ENCODE data around the gene WHRN.

WHRN gene

GRCh38 chr9:114473447-114473801, 31.8 kb downstream of the WHRN start:
- in situ Hi-C loops (cut with MboI; ENCODE audit: low sequenced_read_pairs), result loop anchor here (25.0 kb wide), 1 partner anchor 164 kb away; no protein-coding TSS in a partner anchor

GRCh38 chr9:114472765-114473446, 32.4 kb downstream of the WHRN start:
- in situ Hi-C loops (cut with MboI; ENCODE audit: low sequenced_read_pairs), result loop anchor here (25.0 kb wide), 1 partner anchor 164 kb away; no protein-coding TSS in a partner anchor

- in situ Hi-C loops (cut with MboI; ENCODE audit: low sequenced_read_pairs), result loop anchor here (25.0 kb wide), 1 partner anchor 166 kb away; no protein-coding TSS in a partner anchor
Measured at GRCh38 chr9:114471157-114471556, 34.1 kb downstream of the WHRN start.

- in situ Hi-C loops (cut with MboI; ENCODE audit: low sequenced_read_pairs), result loop anchor here (25.0 kb wide), 1 partner anchor 167 kb away; no protein-coding TSS in a partner anchor
Measured at GRCh38 chr9:114470581-114470980, 34.7 kb downstream of the WHRN start.

DNA sequence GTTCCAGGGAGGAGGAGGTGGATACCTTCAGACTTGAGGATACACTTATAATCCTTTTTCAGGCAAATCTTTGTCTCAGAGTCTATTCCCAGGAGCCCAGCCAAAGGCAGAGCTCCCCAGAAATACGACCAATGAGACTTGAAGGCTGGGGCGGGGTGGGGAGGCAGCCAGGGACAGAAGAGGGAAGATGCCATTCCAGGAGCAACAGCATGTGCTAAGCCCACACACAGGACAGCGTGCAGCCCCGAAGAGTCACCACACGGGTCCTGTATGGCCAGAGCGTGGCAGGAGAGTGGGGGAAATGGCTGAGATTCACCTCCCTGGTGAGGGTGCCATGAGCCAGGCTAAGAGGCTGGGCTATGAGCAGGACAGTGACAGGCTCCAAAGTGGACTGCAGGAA, 35.2 kb downstream of the WHRN start:
- in situ Hi-C loops (cut with MboI; ENCODE audit: low sequenced_read_pairs), result loop anchor here (25.0 kb wide), 1 partner anchor 167 kb away; no protein-coding TSS in a partner anchor

GRCh38 chr9:114469091-114469853, 36.0 kb downstream of the WHRN start:
- in situ Hi-C loops (cut with MboI; ENCODE audit: low sequenced_read_pairs), result loop anchor here (25.0 kb wide), 1 partner anchor 168 kb away; no protein-coding TSS in a partner anchor

DNA sequence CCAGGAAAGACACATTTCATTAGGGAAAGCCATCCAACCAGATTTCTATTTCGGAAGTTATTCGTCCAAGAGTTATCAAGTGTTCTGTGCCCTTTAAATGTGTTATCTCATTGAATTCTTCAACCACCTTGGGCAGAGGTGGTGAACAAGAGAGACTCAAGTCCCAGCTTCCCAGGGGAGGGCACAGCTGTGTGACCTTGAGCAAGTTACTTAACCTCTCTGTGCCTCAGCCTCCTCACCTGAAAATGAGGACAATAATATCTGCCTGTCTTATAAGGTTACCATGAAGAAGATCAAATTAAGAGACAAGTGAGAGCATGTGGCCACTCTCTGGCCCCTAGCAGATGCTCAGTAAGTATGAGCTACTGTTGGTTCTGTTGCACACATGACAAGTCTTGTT, 37.4 kb downstream of the WHRN start:
- in situ Hi-C loops (cut with MboI; ENCODE audit: low sequenced_read_pairs), result loop anchor here (25.0 kb wide), 1 partner anchor 169 kb away; no protein-coding TSS in a partner anchor

DNA sequence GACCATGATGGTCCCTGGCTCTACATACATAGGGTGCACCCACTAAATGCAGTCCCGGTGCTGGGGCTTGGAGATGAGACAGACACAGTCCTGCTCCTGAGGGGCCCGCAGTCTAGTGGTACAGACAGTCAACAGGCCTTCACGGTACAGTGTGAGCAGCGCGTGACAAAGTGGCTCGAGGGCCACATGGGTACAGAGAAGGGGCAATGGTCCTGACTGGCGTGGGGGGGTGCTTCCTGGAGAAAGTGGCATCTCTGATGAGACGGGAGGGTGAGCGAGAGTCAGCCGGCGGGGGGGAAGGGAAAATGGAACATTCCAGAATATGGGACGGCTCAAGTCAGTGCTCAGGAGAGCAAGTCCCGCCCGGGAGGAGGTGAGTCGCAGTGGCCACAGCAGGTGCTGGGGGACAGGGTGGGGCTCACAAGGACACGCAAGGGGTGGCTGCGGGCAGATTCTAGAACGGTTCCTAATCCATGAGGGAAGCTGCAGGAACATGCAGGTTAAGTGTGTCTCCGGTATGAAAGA, 38.0 kb downstream of the WHRN start:
- in situ Hi-C loops (cut with MboI; ENCODE audit: low sequenced_read_pairs), result loop anchor here (25.0 kb wide), 1 partner anchor 170 kb away; no protein-coding TSS in a partner anchor

- in situ Hi-C loops (cut with MboI; ENCODE audit: low sequenced_read_pairs), result loop anchor here (25.0 kb wide), 1 partner anchor 171 kb away; no protein-coding TSS in a partner anchor
Measured at GRCh38 chr9:114465906-114466900, 39.1 kb downstream of the WHRN start.

- in situ Hi-C loops (cut with MboI; ENCODE audit: low sequenced_read_pairs), result loop anchor here (25.0 kb wide), 1 partner anchor 172 kb away; no protein-coding TSS in a partner anchor
Measured at GRCh38 chr9:114465417-114465816, 39.9 kb downstream of the WHRN start.

DNA sequence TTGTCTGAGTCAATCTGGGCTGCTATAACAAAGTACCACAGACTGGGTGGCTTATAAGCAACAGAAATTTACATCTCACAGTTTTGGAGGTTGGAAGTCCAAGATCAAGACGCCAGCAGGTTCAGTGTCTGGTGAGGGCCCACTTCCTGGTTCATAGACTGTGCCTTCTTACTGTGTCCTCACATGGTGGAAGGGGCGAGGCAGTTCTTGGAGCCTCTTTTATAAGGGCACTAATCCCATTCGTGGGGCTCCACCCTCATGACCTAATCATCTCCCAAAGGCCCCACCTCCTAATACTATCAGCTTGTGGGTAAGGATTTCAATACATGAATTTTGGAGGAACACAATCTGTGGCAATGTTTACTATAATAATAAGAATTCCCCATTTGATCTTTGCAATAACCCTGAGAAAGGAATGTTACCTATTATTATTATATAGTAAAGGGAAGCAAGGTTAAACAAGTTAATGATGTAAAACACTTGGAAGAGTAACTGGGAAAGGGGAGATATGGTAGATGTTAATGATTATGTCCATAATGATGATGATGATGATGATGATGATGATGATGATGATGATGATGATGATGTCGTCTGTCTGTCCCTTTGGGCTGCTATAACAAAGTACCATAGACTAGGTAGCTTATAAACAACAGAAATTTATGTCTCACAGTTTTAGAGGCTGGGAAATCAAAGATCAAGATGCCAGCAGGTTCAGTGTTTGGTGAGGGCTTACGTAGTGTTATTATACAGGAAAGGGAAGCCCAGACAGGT, 40.8 kb downstream of the WHRN start:
- in situ Hi-C loops (cut with MboI; ENCODE audit: low sequenced_read_pairs), result loop anchor here (25.0 kb wide), 1 partner anchor 173 kb away; no protein-coding TSS in a partner anchor

GRCh38 chr9:114462791-114463190, 42.5 kb downstream of the WHRN start:
- in situ Hi-C loops (cut with MboI; ENCODE audit: low sequenced_read_pairs), result loop anchor here (25.0 kb wide), 1 partner anchor 175 kb away; no protein-coding TSS in a partner anchor

GRCh38 chr9:114461468-114461867, 43.8 kb downstream of the WHRN start:
- in situ Hi-C loops (cut with MboI; ENCODE audit: low sequenced_read_pairs), result loop anchor here (25.0 kb wide), 1 partner anchor 176 kb away; no protein-coding TSS in a partner anchor

GRCh38 chr9:114460513-114461199, 44.6 kb downstream of the WHRN start:
- in situ Hi-C loops (cut with MboI; ENCODE audit: low sequenced_read_pairs), result loop anchor here (25.0 kb wide), 1 partner anchor 177 kb away; no protein-coding TSS in a partner anchor

DNA sequence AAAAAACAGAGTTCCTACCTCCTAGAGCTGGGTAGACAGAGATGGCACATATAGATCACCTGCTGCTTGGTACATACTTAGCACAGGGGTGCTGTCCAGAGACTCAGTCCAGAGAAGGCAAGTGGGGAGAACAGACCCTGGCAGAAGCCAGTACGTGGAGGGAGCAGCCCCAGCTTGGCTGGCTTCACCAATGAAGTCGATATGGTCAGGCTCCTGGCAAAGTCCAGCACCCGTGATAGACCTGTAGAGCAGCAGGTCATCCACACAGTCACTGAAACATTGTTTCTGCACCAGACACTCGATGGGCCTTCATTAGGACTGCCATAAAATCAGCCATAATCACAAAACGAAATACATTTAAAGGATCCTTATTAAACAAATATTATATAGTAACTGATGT, 45.8 kb downstream of the WHRN start:
- in situ Hi-C loops (cut with MboI; ENCODE audit: low sequenced_read_pairs), result loop anchor here (25.0 kb wide), 1 partner anchor 178 kb away; no protein-coding TSS in a partner anchor

DNA sequence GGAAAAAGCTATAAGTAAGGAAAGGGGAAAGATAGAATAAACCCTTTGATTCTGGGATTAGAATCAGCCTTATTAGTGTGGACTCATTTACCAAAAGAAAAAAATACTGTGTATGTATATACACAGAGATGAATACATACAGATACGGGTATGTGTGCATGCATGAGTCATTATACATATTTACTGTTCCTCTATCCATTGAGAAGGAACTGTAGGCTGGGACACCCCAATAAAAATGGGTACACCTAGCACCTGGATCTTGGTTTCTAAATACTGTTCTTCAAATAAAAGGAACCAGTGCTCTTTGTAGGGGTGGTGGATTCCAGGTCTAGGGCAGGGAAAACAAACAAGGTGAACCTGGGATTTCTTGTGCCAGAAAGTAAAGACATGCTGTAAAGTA, 48.3 kb downstream of the WHRN start:
- in situ Hi-C loops (cut with MboI; ENCODE audit: low sequenced_read_pairs), result loop anchor here (25.0 kb wide), 1 partner anchor 180 kb away; no protein-coding TSS in a partner anchor

DNA sequence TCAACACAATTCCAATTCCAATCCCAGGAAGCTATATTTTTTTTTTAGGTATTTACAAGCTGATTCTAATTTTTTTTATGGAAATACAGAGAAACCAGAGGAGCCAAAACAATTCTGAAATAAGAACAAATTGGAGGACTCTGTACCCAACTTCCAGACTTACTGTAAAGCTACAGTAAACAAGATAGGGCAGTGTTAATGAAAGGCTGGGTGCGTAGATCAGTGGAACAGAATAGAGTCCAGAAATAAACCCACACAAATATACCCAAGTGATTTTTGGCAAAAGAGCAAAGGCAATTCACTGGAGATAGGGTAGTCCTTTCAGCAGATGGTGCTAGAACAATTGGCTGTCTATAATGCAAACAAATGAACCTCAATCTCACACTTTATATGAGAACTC, 50.6 kb downstream of the WHRN start:
- in situ Hi-C loops (cut with MboI; ENCODE audit: low sequenced_read_pairs), result loop anchor here (25.0 kb wide), 1 partner anchor 183 kb away; no protein-coding TSS in a partner anchor

Measured in hTERT RPE-1 (cell line).